Muscle of leg (tissue), 9 donors: ENCODE results near the gene ATP12A. TPM values are rescaled to one million over a fixed set of nuclear protein-coding genes. Genes with fewer than 3 reads are reported as not detected.

Experiments
- polyA plus RNA-seq, 8 donors: library from polyadenylated mRNA; unstranded; fragments of 120-200 nt; gene quantifications; one replicate each; pipeline versions ENCODE4 v1.2.1 to v1.2.3, GENCODE V29; 2013; ENCODE audit warnings: inconsistent platforms in 1 of 8, low replicate concordance in 1 of 8; ENCODE audit not compliant: insufficient read length in 8 of 8, insufficient read depth in 1 of 8
- total RNA-seq: library from RNA; stranded (reverse); fragments of 120-200 nt; gene quantifications from one replicate; pipeline ENCODE4 v1.2.4, GENCODE V29; 2013

ATP12A gene
- total and polyA plus RNA-seq, 9 donors, result 0.07 to 0.12 TPM; not detected in 7

Other genes starting within 250 kb of the ATP12A start
- 24.9 TPM for gene PARP4, start 167.6 kb upstream of the ATP12A start, total RNA-seq
- 10 to 100 TPM; 20.0 to 30.9 (median 25.0) TPM for gene PARP4, start 167.6 kb upstream of the ATP12A start, polyA plus RNA-seq
- gene RNF17, start 83.8 kb downstream of the ATP12A start, total RNA-seq, result not detected
- gene RNF17, start 83.8 kb downstream of the ATP12A start, polyA plus RNA-seq, result under 1 TPM in 6 of 8 donors, not detected in 2; 0.14 to 0.73 (median 0.32) TPM